ENCODE data around the gene TUBGCP3. TPM values are rescaled to one million over a fixed set of nuclear protein-coding genes. Genes with fewer than 3 reads are reported as not detected.
A peak's percentile ranks its signal among the peaks of the same experiment; 100 is the strongest.

TUBGCP3 gene
- total and polyA plus RNA-seq, 5 donors: 9.4 to 21.9 (median 18.6) TPM

GRCh38 chr13:112615391-112615790 lies 27.4 kb upstream of the TUBGCP3 start:
- Histone ChIP-seq H3K27ac (ENCODE audit: low read length) (no peak overlapping the region), H3K9me3 (ENCODE audit: control insufficient read depth, low read length) (no peaks in the 10 kb centered on the region), H3K27me3 (ENCODE audit: control insufficient read depth, insufficient read depth) (no peaks in the 10 kb centered on the region), H3K4me1 (ENCODE audit: control insufficient read depth, insufficient read depth, low read length) (no peaks in the 10 kb centered on the region), H3K4me3 (ENCODE audit: low read length) (no peak overlapping the region)
- ATAC-seq (no peak), DNase-seq (no peak)
- 88% methylated on average over 8 of the region's 8 CpGs for whole genome bisulfite sequencing
- intact Hi-C loops (cut with DNase I): loop anchor here in 1 of 4 donors (10.0 kb wide), 1 partner anchor 1141 kb away; no protein-coding TSS in a partner anchor

GRCh38 chr13:112614835-112615234 lies 26.9 kb upstream of the TUBGCP3 start:
- Histone ChIP-seq H3K9me3 (ENCODE audit: control insufficient read depth, low read length) (no peaks in the 10 kb centered on the region), H3K4me1 (ENCODE audit: control insufficient read depth, insufficient read depth, low read length) (no peaks in the 10 kb centered on the region), H3K27ac (ENCODE audit: low read length) (no peak overlapping the region), H3K27me3 (ENCODE audit: control insufficient read depth, insufficient read depth) (no peaks in the 10 kb centered on the region), H3K4me3 (ENCODE audit: low read length) (no peak overlapping the region)
- no peak for ATAC-seq
- no peak for DNase-seq
- WGBS: 91% methylated on average over 7 of the region's 7 CpGs
- intact Hi-C loops (cut with DNase I): loop anchor here in 1 of 4 donors (10.0 kb wide), 1 partner anchor 1140 kb away; no protein-coding TSS in a partner anchor

- H3K9me3 ChIP-seq (ENCODE audit: control insufficient read depth, low read length): no peaks in the 10 kb centered on the region
- no peak overlapping the region for H3K27ac ChIP-seq (ENCODE audit: low read length)
- WGBS: 90% methylated on average over 2 of the region's 2 CpGs
- no peaks in the 10 kb centered on the region for H3K27me3 ChIP-seq (ENCODE audit: control insufficient read depth, insufficient read depth)
- no peak for DNase-seq
- intact Hi-C loops (cut with DNase I): loop anchor here in 2 of 4 donors (5.0 to 10.0 kb wide), 2 partner anchors 1133 to 1136 kb away; no protein-coding TSS in a partner anchor
- H3K4me1 ChIP-seq (ENCODE audit: control insufficient read depth, insufficient read depth, low read length): no peaks in the 10 kb centered on the region
- no peak overlapping the region for H3K4me3 ChIP-seq (ENCODE audit: low read length)
- ATAC-seq: no peak
These were observed 20.3 kb upstream of the TUBGCP3 start for GRCh38 chr13:112608212-112608611.

DNA sequence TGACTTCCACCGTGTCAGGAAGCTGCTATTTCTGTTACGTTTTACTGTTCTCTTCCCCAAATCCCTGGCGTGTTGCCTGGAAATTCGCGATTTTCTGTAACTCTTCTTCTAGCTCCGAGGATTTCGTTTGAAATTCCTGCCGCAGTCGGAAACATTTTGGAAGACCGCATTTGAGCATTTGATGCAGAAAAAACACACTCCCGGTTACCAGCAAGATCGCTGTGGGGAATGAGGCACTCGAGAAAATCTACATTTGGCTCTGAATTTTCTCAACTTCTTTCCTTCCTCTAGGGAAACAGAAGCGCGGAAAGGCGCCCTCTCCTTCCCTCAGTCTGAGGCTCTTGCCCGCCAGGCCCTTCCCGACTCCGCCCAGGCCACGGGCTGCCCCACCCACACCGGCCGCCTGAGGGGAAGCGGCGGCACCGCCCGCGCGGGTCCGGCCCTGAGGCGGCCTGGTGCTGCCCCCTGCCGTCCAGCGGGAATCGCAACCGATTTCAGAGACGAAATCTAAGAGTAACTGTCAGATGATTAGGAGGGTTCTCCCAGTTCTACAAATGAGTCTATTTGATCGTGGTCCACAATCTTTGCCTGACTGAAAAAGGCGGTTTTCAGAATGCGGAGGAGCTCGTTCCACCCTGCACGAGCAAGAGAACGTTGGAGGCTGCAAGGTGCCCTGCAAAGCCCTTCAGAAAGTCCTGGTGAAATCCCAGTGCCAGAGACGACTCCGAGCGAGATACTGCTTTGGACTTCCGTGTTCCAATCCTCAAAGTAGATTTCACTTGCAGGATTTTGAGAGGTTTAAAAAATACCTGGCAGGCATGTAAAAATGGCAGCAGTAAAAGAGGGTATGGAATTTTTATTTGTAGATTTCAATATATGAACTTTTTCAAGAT lies 18.4 kb upstream of the TUBGCP3 start:
- ATAC-seq (peak; percentile 100), DNase-seq (peak; percentile 94 to 98 (median 98))
- Histone ChIP-seq H3K9me3 (ENCODE audit: control insufficient read depth, low read length) (no peaks in the 10 kb centered on the region), H3K4me1 (ENCODE audit: control insufficient read depth, insufficient read depth, low read length) (no peaks in the 10 kb centered on the region), H3K27ac (ENCODE audit: low read length) (no peak overlapping the region), H3K4me3 (ENCODE audit: low read length) (peak overlapping the region; percentile 67), H3K27me3 (ENCODE audit: control insufficient read depth, insufficient read depth) (no peaks in the 10 kb centered on the region)
- intact Hi-C loops (cut with DNase I): loop anchor here in 2 of 4 donors (5.0 to 10.0 kb wide), 2 partner anchors 1132 to 1134 kb away; no protein-coding TSS in a partner anchor
- 2% methylated on average over 45 of the region's 45 CpGs for WGBS

GRCh38 chr13:112605531-112605990 lies 17.6 kb upstream of the TUBGCP3 start:
- Histone ChIP-seq H3K27me3 (ENCODE audit: control insufficient read depth, insufficient read depth) (no peaks in the 10 kb centered on the region), H3K9me3 (ENCODE audit: control insufficient read depth, low read length) (no peaks in the 10 kb centered on the region), H3K4me3 (ENCODE audit: low read length) (peak overlapping the region; percentile 67), H3K4me1 (ENCODE audit: control insufficient read depth, insufficient read depth, low read length) (no peaks in the 10 kb centered on the region), H3K27ac (ENCODE audit: low read length) (no peak overlapping the region)
- ATAC-seq (peak; percentile 25 to 34), DNase-seq (no peak)
- intact Hi-C loops (cut with DNase I): loop anchor here in 2 of 4 donors (5.0 to 10.0 kb wide), 2 partner anchors 1131 to 1133 kb away; no protein-coding TSS in a partner anchor
- 70% methylated on average over 18 of the region's 18 CpGs for WGBS

DNA sequence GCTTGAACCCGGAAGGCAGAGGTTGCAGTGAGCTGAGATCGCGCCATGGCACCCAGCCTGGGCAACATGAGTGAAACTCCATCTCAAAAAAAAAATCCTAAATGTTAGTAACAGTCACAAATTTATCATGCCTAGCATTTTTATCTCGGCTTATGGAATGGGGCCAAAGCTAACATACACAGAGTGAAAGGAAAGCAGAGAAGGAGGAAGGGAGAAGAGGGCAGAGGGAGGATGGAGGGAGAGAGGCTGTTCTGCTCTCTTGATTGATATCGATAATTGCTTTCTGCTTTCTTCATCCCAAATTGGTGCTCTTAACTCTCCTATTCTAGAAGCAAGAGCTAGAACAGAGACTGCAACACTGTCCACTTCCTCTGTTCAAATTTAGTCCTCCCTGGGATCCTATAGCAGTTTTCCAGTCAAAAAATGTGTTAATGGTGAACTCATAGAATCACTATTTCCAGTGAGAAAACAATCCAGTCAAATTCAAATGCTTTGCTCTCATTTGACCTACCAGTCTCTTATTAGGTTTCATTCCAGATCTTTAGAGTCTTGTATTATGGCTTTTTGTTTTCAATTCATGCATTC lies 15.8 kb upstream of the TUBGCP3 start:
- Histone ChIP-seq H3K9me3 (ENCODE audit: control insufficient read depth, low read length) (no peaks in the 10 kb centered on the region), H3K4me1 (ENCODE audit: control insufficient read depth, insufficient read depth, low read length) (no peaks in the 10 kb centered on the region), H3K4me3 (ENCODE audit: low read length) (no peak overlapping the region), H3K27ac (ENCODE audit: low read length) (no peak overlapping the region), H3K27me3 (ENCODE audit: control insufficient read depth, insufficient read depth) (no peaks in the 10 kb centered on the region)
- DNase-seq (no peak), ATAC-seq (no peak)
- WGBS: 49% methylated on average over 5 of the region's 5 CpGs
- intact Hi-C loops (cut with DNase I): loop anchor here in 1 of 4 donors (10.0 kb wide), 1 partner anchor 1129 kb away; no protein-coding TSS in a partner anchor

GRCh38 chr13:112602189-112602588 lies 14.2 kb upstream of the TUBGCP3 start:
- H3K27ac ChIP-seq (ENCODE audit: low read length): no peak overlapping the region
- 92% methylated on average over 8 of the region's 8 CpGs for WGBS
- DNase-seq (no peak), ATAC-seq (no peak)
- no peaks in the 10 kb centered on the region for H3K4me1 ChIP-seq (ENCODE audit: control insufficient read depth, insufficient read depth, low read length)
- H3K4me3 ChIP-seq (ENCODE audit: low read length): no peak overlapping the region
- intact Hi-C loops (cut with DNase I): loop anchor here in 1 of 4 donors (10.0 kb wide), 1 partner anchor 1127 kb away; no protein-coding TSS in a partner anchor
- H3K9me3 ChIP-seq (ENCODE audit: control insufficient read depth, low read length): no peaks in the 10 kb centered on the region
- no peaks in the 10 kb centered on the region for H3K27me3 ChIP-seq (ENCODE audit: control insufficient read depth, insufficient read depth)

GRCh38 chr13:112601371-112601770 lies 13.4 kb upstream of the TUBGCP3 start:
- H3K9me3 ChIP-seq (ENCODE audit: control insufficient read depth, low read length): no peaks in the 10 kb centered on the region
- intact Hi-C loops (cut with DNase I): loop anchor here in 1 of 4 donors (10.0 kb wide), 1 partner anchor 1127 kb away; no protein-coding TSS in a partner anchor
- H3K4me1 ChIP-seq (ENCODE audit: control insufficient read depth, insufficient read depth, low read length): no peaks in the 10 kb centered on the region
- H3K27ac ChIP-seq (ENCODE audit: low read length): no peak overlapping the region
- no peak for ATAC-seq
- no peak overlapping the region for H3K4me3 ChIP-seq (ENCODE audit: low read length)
- WGBS: 88% methylated on average over 14 of the region's 14 CpGs
- DNase-seq: no peak
- H3K27me3 ChIP-seq (ENCODE audit: control insufficient read depth, insufficient read depth): no peaks in the 10 kb centered on the region

DNA sequence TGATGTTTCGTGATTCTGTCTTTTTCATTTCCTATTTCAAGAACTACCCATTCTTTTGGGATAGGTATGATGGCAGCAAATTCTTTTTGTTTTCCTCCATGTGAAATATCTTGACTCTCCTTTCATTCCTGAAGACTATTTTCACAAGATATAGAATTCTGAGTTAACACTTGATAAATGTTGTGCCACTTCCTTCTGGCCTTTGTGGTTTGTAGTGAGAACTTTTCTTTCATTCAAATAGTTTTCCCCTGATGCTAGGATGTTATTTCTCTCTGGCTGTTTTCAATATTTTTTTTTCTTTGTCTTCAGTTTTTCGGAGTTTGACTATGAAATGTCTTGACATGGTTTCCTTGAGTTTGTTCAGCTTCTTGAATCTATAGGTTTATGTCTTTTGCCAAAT lies 8.3 kb upstream of the TUBGCP3 start:
- H3K4me1 ChIP-seq (ENCODE audit: control insufficient read depth, insufficient read depth, low read length): no peaks in the 10 kb centered on the region
- DNase-seq (no peak), ATAC-seq (no peak)
- no peak overlapping the region for H3K4me3 ChIP-seq (ENCODE audit: low read length)
- no peaks in the 10 kb centered on the region for H3K9me3 ChIP-seq (ENCODE audit: control insufficient read depth, low read length)
- H3K27ac ChIP-seq (ENCODE audit: low read length): no peak overlapping the region
- WGBS: 77% methylated on average over 2 of the region's 2 CpGs
- H3K27me3 ChIP-seq (ENCODE audit: control insufficient read depth, insufficient read depth): no peaks in the 10 kb centered on the region
- intact Hi-C loops (cut with DNase I): no loop called here

DNA sequence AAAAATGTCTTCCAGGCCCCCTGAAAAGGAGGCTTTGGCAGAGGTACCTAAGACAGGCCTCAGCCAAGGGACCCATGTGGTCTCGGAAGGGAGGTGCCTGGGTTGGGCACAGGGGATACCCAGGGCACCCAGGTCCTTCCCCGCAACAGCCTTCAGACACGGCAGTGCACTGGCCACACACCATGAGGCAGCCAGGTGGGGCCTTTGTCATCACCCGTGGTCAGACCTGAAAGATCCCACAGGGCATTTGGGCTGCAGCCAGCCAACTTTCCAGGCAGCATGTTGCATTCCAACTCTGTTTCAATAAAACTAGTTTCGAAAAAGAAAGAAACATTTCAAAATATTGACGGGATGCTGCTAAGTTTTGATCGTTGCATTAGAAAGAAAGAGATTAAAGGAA lies 4.7 kb upstream of the TUBGCP3 start:
- DNase-seq: no peak
- no peak overlapping the region for H3K27ac ChIP-seq (ENCODE audit: low read length)
- H3K4me1 ChIP-seq (ENCODE audit: control insufficient read depth, insufficient read depth, low read length): no peaks in the 10 kb centered on the region
- intact Hi-C loops (cut with DNase I): no loop called here
- H3K9me3 ChIP-seq (ENCODE audit: control insufficient read depth, low read length): no peaks in the 10 kb centered on the region
- H3K27me3 ChIP-seq (ENCODE audit: control insufficient read depth, insufficient read depth): no peaks in the 10 kb centered on the region
- ATAC-seq: no peak
- H3K4me3 ChIP-seq (ENCODE audit: low read length): no peak overlapping the region
- WGBS: 94% methylated on average over 7 of the region's 7 CpGs

GRCh38 chr13:112592181-112592580 lies 4.2 kb upstream of the TUBGCP3 start:
- Histone ChIP-seq H3K4me3 (ENCODE audit: low read length) (no peak overlapping the region), H3K4me1 (ENCODE audit: control insufficient read depth, insufficient read depth, low read length) (no peaks in the 10 kb centered on the region), H3K27me3 (ENCODE audit: control insufficient read depth, insufficient read depth) (no peaks in the 10 kb centered on the region), H3K27ac (ENCODE audit: low read length) (no peak overlapping the region), H3K9me3 (ENCODE audit: control insufficient read depth, low read length) (no peaks in the 10 kb centered on the region)
- intact Hi-C loops (cut with DNase I): no loop called here
- DNase-seq: no peak
- ATAC-seq: no peak
- 94% methylated on average over 7 of the region's 7 CpGs for WGBS
